ENCODE results near the gene TTC9B. TPM values are rescaled to one million over a fixed set of nuclear protein-coding genes. Genes with fewer than 3 reads are reported as not detected.

TTC9B gene
- total and polyA plus RNA-seq, 2 of the 8 experiments (the other 6 are each of a cell fraction or from before 2014, with no cell fraction given): 0.26 TPM; not detected in 1

- CTCF ChIA-PET (ENCODE audit: partially characterized antibody): interaction anchor here (0.6 to 2.1 kb wide), 4 partner anchors 14 to 755 kb away, joined by 3 to 11 read pairs (median 6); no protein-coding TSS in a partner anchor
- 90% methylated on average over 32 of the region's 32 CpGs; no CpG with 5 or more reads in 1 of the 2 experiments for WGBS, 2 experiments (ENCODE audit: extremely low coverage in 1 of 2, insufficient coverage in 1 of 2, insufficient read length in 1 of 2, insufficient replicate concordance in 2 of 2, low coverage in 1 of 2, low lambda C conversion rate in 2 of 2, missing lambda C conversion rate in 1 of 2)
- POLR2A ChIA-PET (ENCODE audit: partially characterized antibody): interaction anchor here (1.2 to 1.5 kb wide), 2 partner anchors 8 to 12 kb away, joined by 3 read pairs; no protein-coding TSS in a partner anchor
Measured at GRCh38 chr19:40224342-40225150, 6.4 kb upstream of the TTC9B start.

More at GRCh38 chr19:40224342-40225150, 6.4 kb upstream of the TTC9B start:
- H2BK120ac ChIP-seq (replicated peaks; ENCODE audit: low read depth, low read length): no peak overlapping the region
- no peak overlapping the region for H2AK5ac ChIP-seq (ENCODE audit: low read depth, low read length)
- TF ChIP-seq ZNF274 (IDR thresholded peaks at IDR 0.05; ENCODE audit: borderline replicate concordance, extremely low read depth, low read length): no peak
- TF ChIP-seq EGR1 (IDR thresholded peaks at IDR 0.05; ENCODE audit: borderline replicate concordance, low read depth, low read length): no peak
- no peak for TF ChIP-seq RAD21 (IDR thresholded peaks at IDR 0.05 in 1 of 2, conservative IDR thresholded peaks at IDR 0.05 in 1 of 2; ENCODE audit: low read depth in 2 of 2, low read length in 2 of 2)
- no peak for TF ChIP-seq SP4 (IDR thresholded peaks at IDR 0.05; ENCODE audit: low read length)
- peak in 1 of 3 experiments; percentile 13; a peak in 1 of 4 replicates for TF ChIP-seq CTCF (IDR thresholded peaks at IDR 0.05; ENCODE audit: control extremely low read depth in 1 of 3, insufficient read depth in 1 of 3, low read depth in 1 of 3, low read length in 3 of 3)
- no peak for TF ChIP-seq JUN (IDR thresholded peaks at IDR 0.05; ENCODE audit: low read depth, low read length)
- H3K9ac ChIP-seq (replicated peaks in 1 of 4; ENCODE audit: extremely low read depth in 1 of 4, low read depth in 3 of 4, low read length in 3 of 4): no peak overlapping the region
- FAIRE-seq: no peak
- H3K79me1 ChIP-seq (ENCODE audit: low read depth, low read length): no peaks in the 10 kb centered on the region
- H3K4me1 ChIP-seq (replicated peaks in 1 of 4; ENCODE audit: control insufficient read depth in 3 of 4, insufficient read depth in 4 of 4, low read length in 3 of 4): peaks cover 0 to 4% (median 3%) of the 10 kb centered on the region in 4 experiments; a peak in 5 of 7 replicates
- H3K23me2 ChIP-seq (ENCODE audit: low read depth, low read length): peaks cover 5% of the 10 kb centered on the region
- H3K23ac ChIP-seq (ENCODE audit: insufficient read length): no peak overlapping the region
- H3K14ac ChIP-seq (ENCODE audit: insufficient read length): no peak overlapping the region
- H3K9me3 ChIP-seq (ENCODE audit: insufficient read depth in 2 of 2, low read depth in 1 of 2, low read length in 1 of 2): peaks cover 0 to 5% of the 10 kb centered on the region in 2 experiments; a peak in 1 of 4 replicates
- no peak overlapping the region for H2BK15ac ChIP-seq (ENCODE audit: low read length)
- no peak overlapping the region for H2BK5ac ChIP-seq (ENCODE audit: low read depth, low read length)
- no peak overlapping the region for H4K91ac ChIP-seq (replicated peaks; ENCODE audit: insufficient read length, low read length)
- no peaks in the 10 kb centered on the region for H3K36me3 ChIP-seq (ENCODE audit: control insufficient read depth in 2 of 4, insufficient read depth in 4 of 4, low read length in 3 of 4)
- H4K8ac ChIP-seq (ENCODE audit: extremely low read depth, insufficient read depth, low read length): no peak overlapping the region
- no peak overlapping the region for H2AFZ ChIP-seq (ENCODE audit: low read length)
- no peak for DNase-seq (ENCODE audit: low read depth in 1 of 2, low spot score in 2 of 2)
- no peak overlapping the region for H3K27ac ChIP-seq (ENCODE audit: low read depth, low read length)
- no peaks in the 10 kb centered on the region for H4K20me1 ChIP-seq (replicated peaks in 1 of 2; ENCODE audit: control insufficient read depth in 1 of 2, insufficient read depth in 2 of 2, low read length in 2 of 2)
- no peak overlapping the region for H3K4ac ChIP-seq (replicated peaks; ENCODE audit: insufficient read length, low read depth, low read length)
- no peak overlapping the region for H3K56ac ChIP-seq (replicated peaks; ENCODE audit: insufficient read length, low read depth, low read length)
- H3K27me3 ChIP-seq (replicated peaks in 1 of 4; ENCODE audit: control insufficient read depth in 3 of 4, extremely low read depth in 1 of 4, insufficient read depth in 3 of 4, low read length in 3 of 4): peaks cover 2 to 30% (median 13%) of the 10 kb centered on the region in 4 experiments; a peak in 6 of 7 replicates
- H3K18ac ChIP-seq (ENCODE audit: extremely low read depth, low read length): no peak overlapping the region
- H2BK20ac ChIP-seq (ENCODE audit: low read length): no peak overlapping the region
- H4K5ac ChIP-seq (ENCODE audit: insufficient read length, low read depth, low read length): no peak overlapping the region
- no peak overlapping the region for H3K4me2 ChIP-seq (ENCODE audit: insufficient read depth in 1 of 2, low read depth in 2 of 2, low read length in 2 of 2)
- H2BK12ac ChIP-seq (ENCODE audit: low read depth, low read length): no peak overlapping the region
- H3K4me3 ChIP-seq (ENCODE audit: extremely low read depth in 1 of 4, insufficient read depth in 2 of 4, low read depth in 3 of 4, low read length in 4 of 4): no peak overlapping the region
- no peaks in the 10 kb centered on the region for H3K79me2 ChIP-seq (ENCODE audit: control insufficient read depth in 1 of 2, insufficient read depth in 2 of 2, low read length in 2 of 2)

Measured in H1 (cell line).